HG02610 (cell line): ENCODE data around the gene BICC1.

Source experiments
- ATAC-seq: cut with Tn5 transposase; IDR thresholded peaks from one replicate; pipeline ENCODE4 v1.9.1; 2021; ENCODE audit warnings: mild to moderate bottlenecking, moderate library complexity; ENCODE audit not compliant: unreplicated experiment

Gene BICC1

GRCh38 chr10:58556516-58557165 is 44.0 kb downstream of the BICC1 start:
- ATAC-seq, result no peak

GRCh38 chr10:58557714-58558113 is 45.0 kb downstream of the BICC1 start:
- ATAC-seq, result no peak

- no peak for ATAC-seq
These were observed 47.4 kb downstream of the BICC1 start for GRCh38 chr10:58560068-58560467.

GRCh38 chr10:58565271-58565670 is 52.6 kb downstream of the BICC1 start:
- no peak for ATAC-seq

GRCh38 chr10:58567652-58568051 is 55.0 kb downstream of the BICC1 start:
- no peak for ATAC-seq

GRCh38 chr10:58568428-58568935 is 55.8 kb downstream of the BICC1 start:
- no peak for ATAC-seq

- ATAC-seq, result no peak
These were observed 57.6 kb downstream of the BICC1 start for GRCh38 chr10:58570307-58570723.

- no peak for ATAC-seq
These were observed 58.3 kb downstream of the BICC1 start for GRCh38 chr10:58570979-58571378.

GRCh38 chr10:58573144-58573543 is 60.5 kb downstream of the BICC1 start:
- ATAC-seq, result no peak

GRCh38 chr10:58574058-58574457 is 61.4 kb downstream of the BICC1 start:
- ATAC-seq, result no peak

GRCh38 chr10:58575491-58575890 is 62.8 kb downstream of the BICC1 start:
- ATAC-seq, result no peak

GRCh38 chr10:58576751-58577436 is 64.2 kb downstream of the BICC1 start:
- ATAC-seq, result no peak

GRCh38 chr10:58577437-58577777 is 64.7 kb downstream of the BICC1 start:
- ATAC-seq, result no peak

GRCh38 chr10:58578366-58578765 is 65.7 kb downstream of the BICC1 start:
- ATAC-seq, result no peak

- no peak for ATAC-seq
These were observed 66.5 kb downstream of the BICC1 start for GRCh38 chr10:58579011-58579655.

GRCh38 chr10:58582045-58582444 is 69.4 kb downstream of the BICC1 start:
- ATAC-seq, result no peak

GRCh38 chr10:58585435-58585834 is 72.8 kb downstream of the BICC1 start:
- ATAC-seq, result no peak

GRCh38 chr10:58586282-58587245 is 73.9 kb downstream of the BICC1 start:
- no peak for ATAC-seq

GRCh38 chr10:58587676-58588075 is 75.0 kb downstream of the BICC1 start:
- ATAC-seq, result no peak

GRCh38 chr10:58588673-58589265 is 76.1 kb downstream of the BICC1 start:
- no peak for ATAC-seq
